MCF 10A (cell line): ENCODE results near the gene VAC14. TPM values are rescaled to one million over a fixed set of nuclear protein-coding genes. Genes with fewer than 3 reads are reported as not detected.

ENCODE experiments used
- BruUV-seq: library from RNA; stranded (reverse); fragments of 400-500 nt; replicated peaks from 2 replicates; lab custom pipeline; 2021; lab: Mats Ljungman, UMichigan
- CTCF ChIA-PET: fragments of 300-600 bp; sonication (Branson Sonifier 250); formaldehyde crosslinking; extraction: SDS; loops from one replicate; lab custom pipeline; 2021; ENCODE audit warnings: antibody characterized with exemption, inconsistent platforms; lab: Yijun Ruan, JAX
- POLR2A ChIA-PET: fragments of 300-600, 350-650 bp; sonication (Branson Sonifier 250); formaldehyde crosslinking; extraction: SDS; loops from one replicate; lab custom pipeline; 2020; ENCODE audit warnings: antibody characterized with exemption, inconsistent platforms; lab: Yijun Ruan, JAX
- DNase-seq: peaks from one replicate; pipeline ENCODE4 v3.0.0-alpha.2; 2018; ENCODE audit not compliant: unreplicated experiment
- H3K27ac Mint-ChIP-seq: one replicate; pipeline ENCODE4 v1.8.0; 2022; ENCODE audit warnings: mild to moderate bottlenecking, low read depth, mixed read lengths; ENCODE audit not compliant: unreplicated experiment
- H3K27me3 Mint-ChIP-seq: one replicate; pipeline ENCODE4 v1.8.0; 2022; ENCODE audit warnings: mixed read lengths; ENCODE audit not compliant: insufficient read depth, unreplicated experiment
- H3K36me3 Mint-ChIP-seq: one replicate; pipeline ENCODE4 v1.8.0; 2022; ENCODE audit warnings: mild to moderate bottlenecking, moderate library complexity, mixed read lengths; ENCODE audit not compliant: insufficient read depth, unreplicated experiment
- H3K4me1 Mint-ChIP-seq: one replicate; pipeline ENCODE4 v1.8.0; 2022; ENCODE audit warnings: mixed read lengths; ENCODE audit not compliant: insufficient read depth, unreplicated experiment
- H3K4me3 Mint-ChIP-seq: one replicate; pipeline ENCODE4 v1.8.0; 2022; ENCODE audit warnings: mild to moderate bottlenecking, moderate library complexity, mixed read lengths; ENCODE audit not compliant: unreplicated experiment
- H3K9me3 Mint-ChIP-seq: one replicate; pipeline ENCODE4 v1.8.0; 2022; ENCODE audit warnings: mixed read lengths; ENCODE audit not compliant: unreplicated experiment
- intact Hi-C: fragments of 100-400 bp; cut with micrococcal nuclease; formaldehyde crosslinking; loops from 2 replicates; pipeline ENCODE4 v1.14.1; 2022
- total RNA-seq: library from RNA; stranded (reverse); gene quantifications from 2 replicates; pipeline ENCODE4 v1.2.3, GENCODE V29; 2022
- TF ChIP-seq, protein P1 (sequence below): fragments of 200-600 bp; IDR thresholded peaks from one replicate; pipeline ENCODE4 v1.8.0; 2022; ENCODE audit warnings: antibody characterized with exemption, mild to moderate bottlenecking; ENCODE audit not compliant: unreplicated experiment

VAC14 gene
- total RNA-seq, 1 experiment from 2014 or later = 25.5 TPM

DNA sequence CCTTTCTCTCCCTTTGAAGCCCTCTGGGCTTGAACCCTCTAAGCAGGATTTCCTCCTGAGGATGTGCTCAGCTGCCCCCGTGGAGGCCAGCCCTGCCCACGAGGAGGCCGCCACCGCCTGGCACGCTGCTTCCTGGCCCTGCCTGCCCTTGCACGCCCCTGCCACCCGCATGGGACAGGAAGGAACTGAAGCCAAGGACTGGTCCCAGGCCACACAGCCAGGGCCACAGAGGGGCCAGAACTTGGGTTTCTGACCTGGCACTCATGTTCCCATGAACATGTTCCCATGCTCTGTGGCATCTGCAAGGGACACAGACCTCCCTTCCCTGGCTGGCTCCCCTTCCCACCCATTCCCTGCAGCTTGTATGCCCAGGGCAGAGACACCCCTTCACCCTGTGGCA is 91.0 kb downstream of the VAC14 start:
- intact Hi-C loops = no loop called here
- no peak for DNase-seq
- no TSS peak for BruUV-seq
- Mint-ChIP-seq H3K4me3 (no peak overlapping the region), H3K27ac (no peak overlapping the region), H3K36me3 (peaks cover 8% of the 10 kb centered on the region), H3K9me3 (no peaks in the 10 kb centered on the region), H3K4me1 (peaks cover 32% of the 10 kb centered on the region), H3K27me3 (no peaks in the 10 kb centered on the region)
- ChIA-PET CTCF (interaction anchor here (0.6 to 1.3 kb wide), 2 partner anchors 14 to 31 kb away, joined by 3 to 4 read pairs; no protein-coding TSS in a partner anchor), POLR2A (no interaction called here)
- TF ChIP-seq, protein P1, sequence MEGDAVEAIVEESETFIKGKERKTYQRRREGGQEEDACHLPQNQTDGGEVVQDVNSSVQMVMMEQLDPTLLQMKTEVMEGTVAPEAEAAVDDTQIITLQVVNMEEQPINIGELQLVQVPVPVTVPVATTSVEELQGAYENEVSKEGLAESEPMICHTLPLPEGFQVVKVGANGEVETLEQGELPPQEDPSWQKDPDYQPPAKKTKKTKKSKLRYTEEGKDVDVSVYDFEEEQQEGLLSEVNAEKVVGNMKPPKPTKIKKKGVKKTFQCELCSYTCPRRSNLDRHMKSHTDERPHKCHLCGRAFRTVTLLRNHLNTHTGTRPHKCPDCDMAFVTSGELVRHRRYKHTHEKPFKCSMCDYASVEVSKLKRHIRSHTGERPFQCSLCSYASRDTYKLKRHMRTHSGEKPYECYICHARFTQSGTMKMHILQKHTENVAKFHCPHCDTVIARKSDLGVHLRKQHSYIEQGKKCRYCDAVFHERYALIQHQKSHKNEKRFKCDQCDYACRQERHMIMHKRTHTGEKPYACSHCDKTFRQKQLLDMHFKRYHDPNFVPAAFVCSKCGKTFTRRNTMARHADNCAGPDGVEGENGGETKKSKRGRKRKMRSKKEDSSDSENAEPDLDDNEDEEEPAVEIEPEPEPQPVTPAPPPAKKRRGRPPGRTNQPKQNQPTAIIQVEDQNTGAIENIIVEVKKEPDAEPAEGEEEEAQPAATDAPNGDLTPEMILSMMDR = no peak

DNA sequence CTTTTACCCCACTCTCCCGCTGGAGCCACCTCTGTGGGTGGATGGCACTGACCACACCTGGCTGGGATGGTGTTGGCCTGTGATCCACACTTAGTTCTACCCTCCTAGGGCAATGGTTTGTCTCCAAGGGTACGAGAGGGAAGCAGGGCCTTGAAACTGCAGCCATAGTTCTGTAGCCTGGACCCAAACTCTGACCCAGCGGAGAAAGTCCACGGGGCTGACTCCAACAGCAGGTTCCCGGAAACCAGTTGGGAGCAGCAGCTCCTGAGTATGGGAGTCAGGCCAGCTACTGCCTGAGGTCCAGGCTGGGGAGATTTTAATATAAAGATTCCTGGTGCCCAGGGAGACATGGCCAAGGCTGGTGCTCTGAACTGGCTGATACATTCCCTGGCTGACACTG is 91.5 kb downstream of the VAC14 start:
- TF ChIP-seq, protein P1 = no peak
- no peak for DNase-seq
- no peak overlapping the region for H3K27ac Mint-ChIP-seq
- H3K27me3 Mint-ChIP-seq = no peaks in the 10 kb centered on the region
- intact Hi-C loops = no loop called here
- peaks cover 8% of the 10 kb centered on the region for H3K36me3 Mint-ChIP-seq
- no peaks in the 10 kb centered on the region for H3K9me3 Mint-ChIP-seq
- ChIA-PET POLR2A (no interaction called here), CTCF (interaction anchor here (0.6 to 1.3 kb wide), 3 partner anchors 13 to 486 kb away, joined by 3 to 4 read pairs (median 3); no protein-coding TSS in a partner anchor)
- BruUV-seq = no TSS peak
- H3K4me3 Mint-ChIP-seq = no peak overlapping the region
- H3K4me1 Mint-ChIP-seq = peaks cover 27% of the 10 kb centered on the region

DNA sequence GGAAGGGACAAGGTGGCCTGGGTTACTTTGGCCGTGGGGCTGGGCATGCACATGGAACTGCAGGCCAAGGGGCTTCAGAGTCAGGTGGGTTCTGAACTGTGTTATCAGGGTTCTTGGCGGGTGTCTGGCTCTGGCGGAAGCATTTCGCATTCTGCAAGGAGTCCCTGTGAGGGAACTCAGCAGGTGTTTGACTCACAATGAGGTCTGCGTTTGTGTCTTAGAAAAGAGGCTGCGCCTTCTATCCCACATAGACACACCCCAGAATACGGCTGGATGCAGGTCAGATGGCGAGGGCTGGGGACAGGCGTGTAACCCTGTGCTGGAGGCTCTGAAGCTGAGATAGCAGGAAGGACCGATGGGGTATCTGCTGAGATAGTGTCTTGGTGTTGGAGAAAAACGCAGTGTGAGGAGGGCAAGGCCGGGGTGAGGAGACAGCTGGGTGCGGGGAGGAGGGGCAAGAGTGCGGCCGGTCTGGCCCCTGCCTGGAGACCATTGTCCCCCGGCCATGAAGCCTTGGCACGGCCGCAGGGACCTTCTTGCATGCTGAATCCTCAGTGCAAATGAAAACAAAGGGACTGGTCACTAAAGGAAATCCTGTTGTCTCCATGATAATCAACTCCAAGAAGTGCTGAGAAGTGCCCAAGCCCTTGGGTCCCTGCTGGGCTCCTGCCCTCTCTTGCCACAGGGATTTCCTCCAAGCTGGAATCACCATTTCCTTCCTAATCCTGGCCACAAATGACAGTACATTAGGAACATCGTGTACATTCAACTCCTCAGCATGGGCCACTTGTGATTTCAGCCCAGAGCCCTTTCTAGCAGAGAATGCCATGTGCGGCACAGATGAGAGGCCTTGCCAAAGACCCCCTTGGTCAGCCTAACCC is 92.4 kb downstream of the VAC14 start:
- CTCF ChIA-PET = interaction anchor here (0.6 to 1.3 kb wide), 2 partner anchors 12 to 485 kb away, joined by 3 to 4 read pairs; no protein-coding TSS in a partner anchor
- TF ChIP-seq, protein P1 = no peak
- POLR2A ChIA-PET = no interaction called here
- no peak overlapping the region for H3K4me3 Mint-ChIP-seq
- DNase-seq = no peak
- peaks cover 8% of the 10 kb centered on the region for H3K36me3 Mint-ChIP-seq
- H3K27me3 Mint-ChIP-seq = no peaks in the 10 kb centered on the region
- peaks cover 19% of the 10 kb centered on the region for H3K4me1 Mint-ChIP-seq
- no peaks in the 10 kb centered on the region for H3K9me3 Mint-ChIP-seq
- H3K27ac Mint-ChIP-seq = no peak overlapping the region
- no TSS peak for BruUV-seq
- intact Hi-C loops = no loop called here

DNA sequence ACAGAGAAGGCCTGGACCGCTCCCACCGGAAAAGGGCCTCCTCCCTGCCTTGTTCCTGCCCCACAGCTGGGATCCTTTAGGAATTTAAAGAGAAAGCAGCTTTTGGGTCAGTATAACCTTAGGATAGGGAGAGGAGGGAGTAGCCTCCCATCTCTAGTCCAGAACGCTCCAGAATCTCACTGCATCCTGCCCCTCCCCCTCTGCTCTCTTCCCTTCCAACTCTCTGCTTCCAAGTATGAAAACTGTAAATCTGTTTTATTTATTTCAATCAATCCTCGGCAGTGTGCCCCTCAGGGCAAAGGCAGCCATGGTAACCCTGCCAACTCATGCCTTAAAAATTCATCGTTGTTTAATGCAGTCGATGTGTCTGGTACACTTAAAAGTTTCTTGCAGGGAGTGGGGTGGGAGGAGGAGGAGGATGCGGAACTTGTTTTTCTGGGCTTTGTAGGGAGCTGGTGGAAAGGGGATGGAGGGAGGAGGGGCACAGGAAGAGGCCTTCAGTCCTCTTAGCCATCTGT is 94.0 kb downstream of the VAC14 start:
- TF ChIP-seq, protein P1 = no peak
- peak; percentile 80 for DNase-seq
- Mint-ChIP-seq H3K27ac (peak overlapping the region; percentile 90), H3K4me1 (peaks cover 20% of the 10 kb centered on the region), H3K4me3 (peak overlapping the region; percentile 48), H3K36me3 (peaks cover 4% of the 10 kb centered on the region), H3K27me3 (no peaks in the 10 kb centered on the region), H3K9me3 (no peaks in the 10 kb centered on the region)
- intact Hi-C loops = loop anchor here (2.0 kb wide), 1 partner anchor 20 kb away; the partner anchor contains the start of gene MTSS2
- CTCF ChIA-PET = interaction anchor here (0.6 kb wide), 1 partner anchor 42 kb away, joined by 4 read pairs; no protein-coding TSS in a partner anchor
- BruUV-seq = no TSS peak
- POLR2A ChIA-PET = interaction anchor here (0.6 to 1.1 kb wide), 4 partner anchors 8 to 59 kb away, joined by 3 to 6 read pairs (median 4); no protein-coding TSS in a partner anchor
